Muscle of back (tissue), 13 donors: Measurements from ENCODE around the gene CPO. TPM values are rescaled to one million over a fixed set of nuclear protein-coding genes. Genes with fewer than 3 reads are reported as not detected.
A peak's percentile ranks its signal among the peaks of the same experiment; 100 is the strongest.
"Not testable (repeated sequence)": the region's sequence is repeated elsewhere in the genome, so short reads cannot be mapped to it uniquely, and the experiment has no call there.

Source experiments
- DNase-seq, 3 donors: peaks; one replicate each; pipeline versions ENCODE4 v3.0.0 to v3.0.0-alpha.2; 2013
- long read RNA-seq, 9 donors: transcript quantifications; one replicate each; lab custom pipeline, GENCODE V29; 2026
- polyA plus RNA-seq, 10 donors: library from polyadenylated mRNA; unstranded; fragments of 120-200 nt; gene quantifications; one replicate each; pipeline ENCODE4 v1.2.1, GENCODE V29; 2013; ENCODE audit not compliant: insufficient read length in 10 of 10

CPO gene, protein sequence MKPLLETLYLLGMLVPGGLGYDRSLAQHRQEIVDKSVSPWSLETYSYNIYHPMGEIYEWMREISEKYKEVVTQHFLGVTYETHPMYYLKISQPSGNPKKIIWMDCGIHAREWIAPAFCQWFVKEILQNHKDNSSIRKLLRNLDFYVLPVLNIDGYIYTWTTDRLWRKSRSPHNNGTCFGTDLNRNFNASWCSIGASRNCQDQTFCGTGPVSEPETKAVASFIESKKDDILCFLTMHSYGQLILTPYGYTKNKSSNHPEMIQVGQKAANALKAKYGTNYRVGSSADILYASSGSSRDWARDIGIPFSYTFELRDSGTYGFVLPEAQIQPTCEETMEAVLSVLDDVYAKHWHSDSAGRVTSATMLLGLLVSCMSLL
- polyA plus RNA-seq = under 1 TPM in 9 of 10 donors, not detected in 1; 0.16 to 0.42 (median 0.26) TPM
- long read RNA-seq, donor 1 = 0 reads
- long read RNA-seq, donor 2 = 0 reads
- long read RNA-seq, donor 3 = 0 reads
- long read RNA-seq, donor 4 = 0 reads
- long read RNA-seq, donor 5 = 0 reads
- long read RNA-seq, donor 6 = 0 reads
- long read RNA-seq, donor 7 = 0 reads
- long read RNA-seq, donor 8 = 0 reads
- long read RNA-seq, donor 9 = 0 reads

DNA sequence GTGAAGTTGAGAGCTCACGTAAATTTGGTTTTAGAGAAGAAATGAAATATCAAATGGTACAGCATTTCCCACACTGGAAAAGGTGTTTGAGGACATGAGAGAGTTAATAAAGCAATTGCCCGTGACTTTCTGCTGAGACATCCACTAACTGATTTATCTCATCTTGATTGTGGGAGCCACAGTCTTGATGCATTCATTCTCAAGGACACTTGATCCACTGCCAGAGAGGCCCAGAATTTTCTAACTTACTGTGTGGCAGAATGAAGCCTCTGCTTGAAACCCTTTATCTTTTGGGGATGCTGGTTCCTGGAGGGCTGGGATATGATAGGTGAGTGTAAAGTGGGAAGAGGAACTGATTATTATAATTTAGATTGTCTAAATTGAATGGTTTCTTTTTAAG lies at the start of gene CPO:
Gene CPO (plus strand): TSS at position 179 of the 400 bp plus-strand sequence. CDS start 82 bp downstream, at position 261.
- DNase-seq = no peak

DNA sequence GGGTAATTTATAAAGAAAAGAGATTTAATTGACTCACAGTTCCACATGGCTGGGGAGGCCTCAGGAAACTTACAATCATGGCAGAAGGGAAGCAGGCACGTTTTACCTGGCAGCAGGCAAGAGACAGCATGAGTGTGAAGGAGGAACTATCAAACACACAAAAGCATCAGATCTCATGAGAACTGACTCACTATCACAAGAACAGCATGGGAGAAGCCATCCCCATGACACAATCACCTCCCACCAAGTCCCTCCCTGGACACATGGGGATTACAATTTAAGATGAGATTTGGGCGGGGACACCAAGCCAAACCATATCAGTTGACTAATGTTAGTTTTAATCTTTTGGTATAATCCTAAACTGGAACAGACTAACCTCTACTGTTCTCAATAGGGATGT lies 49.1 kb upstream of the CPO start:
- no peak for DNase-seq

DNA sequence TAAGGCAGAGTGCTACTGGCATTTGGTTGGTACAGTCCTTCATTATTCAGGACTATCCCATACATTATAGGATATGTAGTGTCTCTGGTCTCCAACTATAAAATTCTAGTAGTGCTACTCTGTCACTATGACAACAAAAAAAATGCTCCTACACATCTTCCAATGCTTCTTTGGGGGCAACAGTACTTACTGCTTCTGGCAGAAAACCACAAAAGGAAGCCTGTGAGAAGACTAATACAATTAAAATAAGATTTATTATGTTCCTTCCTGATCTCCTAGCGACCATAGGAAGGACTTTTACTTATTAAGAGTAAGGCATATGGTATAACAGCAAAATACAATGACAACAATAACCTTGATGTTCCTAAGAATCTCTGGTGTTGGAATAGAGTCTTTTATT lies 48.4 kb upstream of the CPO start:
- DNase-seq = no peak

DNA sequence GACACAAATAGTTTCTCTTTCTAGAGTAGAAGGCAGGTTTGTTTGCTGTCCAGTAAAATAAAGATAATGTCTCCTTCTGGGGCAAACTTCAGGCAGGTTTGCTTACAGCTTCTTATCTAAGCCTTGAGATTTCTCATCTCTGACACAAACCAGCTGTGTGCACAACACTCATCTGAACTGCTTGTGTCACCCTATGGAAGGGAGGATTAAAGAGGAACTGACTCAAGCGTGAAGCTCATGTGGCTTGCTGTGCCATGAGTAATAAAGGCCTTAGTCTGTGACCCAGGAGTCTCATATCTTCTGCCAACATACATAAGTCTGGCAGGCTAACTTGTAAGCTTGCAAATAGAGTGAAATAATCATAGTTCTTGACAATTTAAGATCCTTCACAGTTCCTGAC lies 24.2 kb upstream of the CPO start:
- DNase-seq = peak in 2 of 3 donors; percentile 12 to 68

DNA sequence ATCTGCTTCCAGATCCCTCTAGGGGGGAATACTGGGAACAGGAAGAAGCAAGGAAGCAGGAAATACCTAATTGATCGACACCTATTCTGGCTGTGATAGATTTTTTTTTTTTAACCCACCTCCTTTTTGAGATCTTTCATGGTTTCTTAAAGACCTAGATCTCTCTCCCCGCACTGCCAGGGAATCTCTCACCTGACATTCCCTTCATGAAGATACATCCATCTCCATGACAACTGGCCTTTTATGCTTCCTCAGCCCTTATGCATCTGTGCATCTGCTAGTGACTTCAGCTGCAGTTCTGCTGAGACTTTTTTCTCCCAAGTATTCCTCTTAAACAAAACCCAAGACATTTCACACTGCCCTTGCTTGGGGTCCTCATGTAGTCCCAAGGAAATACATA lies 21.1 kb upstream of the CPO start:
- no peak for DNase-seq

DNA sequence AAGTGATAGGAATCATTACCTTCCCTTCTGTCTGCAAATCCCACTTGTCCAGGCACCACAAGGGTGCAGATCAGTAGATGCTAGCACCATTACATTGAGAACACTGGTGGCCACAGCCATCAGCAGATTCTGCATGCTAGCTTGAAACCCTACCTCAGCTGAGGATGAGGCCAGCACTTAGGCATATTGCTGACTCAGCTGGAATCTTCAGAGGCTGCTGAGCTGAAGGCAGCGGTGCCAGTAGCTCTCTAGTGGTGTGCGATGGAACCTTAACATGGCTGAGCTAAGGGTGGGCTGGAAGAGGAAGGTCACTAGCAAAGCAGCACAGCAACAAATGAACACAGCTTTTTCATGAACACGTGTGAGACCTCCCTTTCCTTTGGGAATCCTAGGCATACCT lies 19.0 kb upstream of the CPO start:
- no peak for DNase-seq

DNA sequence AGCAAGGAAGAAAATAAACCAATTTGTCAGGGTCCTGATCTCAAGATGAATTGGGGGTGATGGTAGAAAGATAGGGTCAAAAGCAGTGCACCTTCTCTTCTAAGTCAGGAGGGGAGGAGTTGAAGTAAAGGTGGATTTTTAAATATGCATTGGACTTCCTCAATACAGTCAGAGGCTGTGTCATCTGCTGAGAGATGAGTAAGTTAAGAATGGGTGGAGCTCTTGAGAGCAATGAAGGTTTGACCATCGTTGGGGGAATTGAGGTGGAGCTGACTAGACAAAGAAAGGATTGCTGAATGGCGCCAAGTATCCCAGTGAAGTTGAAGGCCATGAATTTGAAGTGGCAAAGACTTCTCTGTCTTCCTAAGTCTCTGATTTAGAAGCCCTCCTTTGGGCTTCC lies 18.4 kb upstream of the CPO start:
- no peak for DNase-seq

DNA sequence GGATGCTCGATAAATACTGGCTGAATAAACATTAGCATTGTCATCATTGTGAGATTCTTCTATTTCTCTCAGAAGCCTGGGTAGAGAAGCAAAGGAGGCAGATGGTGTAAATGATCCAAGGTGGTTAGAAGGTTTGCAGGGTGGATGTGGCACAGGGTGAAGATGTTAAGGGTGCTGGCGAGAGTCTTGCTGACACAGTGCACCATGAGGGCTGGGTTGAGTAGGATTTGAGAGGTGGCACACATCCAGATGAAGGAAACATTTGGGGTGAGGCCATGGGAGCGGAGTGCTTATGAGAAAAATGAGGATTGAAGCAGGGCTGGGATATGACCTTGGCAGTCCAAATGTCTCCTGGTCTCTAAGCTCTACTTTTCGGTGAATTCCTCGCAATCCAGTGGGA lies 17.8 kb upstream of the CPO start:
- peak in 2 of 3 donors; percentile 30 to 51 for DNase-seq

DNA sequence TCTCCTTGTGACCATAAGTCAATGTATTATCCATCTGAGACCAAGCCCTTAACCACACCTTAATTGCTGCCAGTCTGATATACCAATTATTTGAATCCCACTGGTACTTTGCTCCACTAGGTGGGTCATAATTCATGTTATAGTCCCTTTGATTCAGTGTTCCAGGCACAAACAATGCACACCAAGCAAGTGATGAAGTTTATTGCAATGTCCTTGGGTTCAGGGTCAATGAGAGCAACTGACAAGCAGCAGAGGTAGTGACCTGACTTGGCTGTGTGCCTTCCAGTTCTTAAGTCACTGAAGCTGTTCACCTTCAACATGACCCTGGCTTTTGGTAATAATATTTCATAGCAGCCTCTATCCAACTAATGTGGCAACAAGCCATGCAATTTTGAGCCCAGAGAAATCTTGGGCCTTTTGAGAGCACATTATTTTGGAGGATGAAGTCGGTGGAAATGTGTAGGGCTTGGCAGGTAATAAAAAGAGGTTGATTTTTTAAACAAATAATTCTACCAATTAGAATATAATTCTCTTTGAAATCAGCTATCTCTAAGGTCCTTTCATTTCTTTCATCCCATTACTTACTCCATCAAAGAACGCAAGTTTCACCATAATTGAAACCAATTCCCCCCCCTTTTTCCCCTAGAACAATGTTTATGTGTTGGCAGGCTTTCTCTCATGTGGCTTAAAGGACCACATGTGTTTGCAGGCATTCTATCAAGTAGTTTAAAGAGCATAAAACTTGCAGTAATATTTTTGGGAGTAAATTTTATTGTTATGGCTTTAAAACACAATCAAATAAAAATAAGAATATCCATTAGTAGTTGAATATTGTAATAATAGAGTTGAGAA lies 3.1 kb upstream of the CPO start:
- DNase-seq = peak in 2 of 3 donors; percentile 55 to 76

DNA sequence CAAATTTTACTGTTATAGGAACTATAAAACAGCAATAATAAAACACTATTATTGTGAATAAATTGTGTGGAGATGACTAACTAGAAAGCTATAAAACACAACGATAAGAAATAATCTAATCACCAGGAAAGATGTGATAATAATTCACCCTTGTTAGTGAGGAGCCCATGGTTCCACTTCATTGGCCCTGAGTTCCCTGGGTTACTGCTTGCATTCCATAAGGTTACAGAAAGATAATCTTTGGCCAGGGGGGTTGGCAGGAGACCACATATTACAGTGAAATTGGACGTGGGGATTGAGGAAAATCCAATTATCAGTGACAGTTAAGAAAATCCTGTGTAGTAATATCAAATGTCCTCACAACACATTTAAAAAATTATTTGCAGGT lies 2.5 kb upstream of the CPO start:
- peak in 2 of 3 donors; percentile 40 to 63 for DNase-seq

DNA sequence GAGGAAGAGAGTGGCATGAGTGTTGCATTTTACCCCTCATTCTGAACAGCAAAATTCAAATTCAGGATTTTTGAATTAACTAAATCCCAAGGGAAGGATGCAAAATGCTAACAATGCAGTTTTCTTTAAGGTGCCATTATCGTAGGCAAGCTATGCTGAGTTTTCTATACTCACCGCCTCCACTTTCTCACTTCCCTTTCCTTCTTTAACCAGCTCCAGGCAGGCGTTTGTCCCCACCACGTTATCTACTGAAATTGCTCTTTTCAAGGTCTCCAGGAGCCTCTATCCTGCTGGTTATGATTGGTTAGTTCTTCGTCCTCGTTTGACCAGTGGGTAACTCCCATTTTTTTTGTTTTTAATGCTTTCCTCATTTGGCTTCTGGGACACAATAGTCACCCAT lies 1.8 kb upstream of the CPO start:
- no peak for DNase-seq

DNA sequence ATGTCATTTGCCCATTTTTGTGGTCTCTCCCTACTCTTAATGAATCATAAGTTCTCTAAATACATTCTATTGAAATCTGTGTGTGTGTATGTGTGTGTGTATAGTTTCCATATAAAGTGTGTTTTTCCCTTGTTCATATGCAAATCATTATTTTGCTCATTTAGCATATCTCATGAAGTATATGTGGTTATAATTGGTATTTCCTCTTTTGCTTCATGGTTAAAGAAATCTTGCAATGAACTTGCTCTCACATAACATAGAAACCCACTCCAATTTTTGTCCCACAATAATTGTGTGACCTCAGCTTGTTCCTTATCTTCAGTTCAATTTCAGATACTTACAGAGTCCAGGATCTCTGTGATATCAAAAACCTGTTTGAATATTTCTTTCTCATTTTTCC lies 1.2 kb downstream of the CPO start:
- DNase-seq = no peak

DNA sequence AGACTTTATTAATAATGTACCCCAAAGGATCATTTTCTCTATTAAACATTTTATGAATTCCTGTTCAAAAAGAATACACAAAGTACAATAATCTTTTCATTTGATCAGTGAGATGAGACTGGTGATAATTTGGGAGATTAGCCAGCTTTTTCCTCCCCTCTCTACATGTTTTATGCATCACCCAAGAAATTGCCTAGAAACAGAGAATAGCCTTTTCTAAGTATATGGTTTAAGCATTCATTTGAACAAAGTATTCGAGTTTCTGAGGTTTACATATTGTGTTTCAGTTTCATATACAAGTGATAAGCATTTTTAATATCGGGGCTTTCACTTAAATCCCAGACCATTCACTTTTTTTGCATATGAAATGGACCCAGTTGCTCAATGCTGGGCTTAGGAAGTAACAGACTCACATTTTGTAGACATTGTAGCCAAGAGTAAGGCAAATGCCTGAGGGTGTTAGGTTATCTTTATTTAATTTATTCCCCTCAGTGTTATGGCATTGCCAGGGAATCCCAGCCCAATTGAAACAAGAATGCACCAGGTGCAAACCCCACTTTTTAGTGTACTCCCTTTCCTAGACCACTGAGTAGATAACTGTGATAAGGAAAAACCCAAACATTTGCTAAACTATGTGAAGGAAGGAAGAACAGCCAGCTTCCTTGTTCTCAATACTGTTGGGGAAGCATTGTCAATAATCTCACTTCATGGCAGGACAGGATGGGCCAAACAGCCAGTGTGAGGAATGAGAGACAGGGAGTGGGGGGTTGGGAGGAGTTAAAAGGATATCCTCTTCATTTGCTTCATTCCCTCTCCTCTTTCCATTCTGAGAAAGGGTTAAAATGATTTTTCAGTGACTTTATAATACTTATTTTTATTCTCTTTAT lies 3.5 kb downstream of the CPO start:
- no peak for DNase-seq

DNA sequence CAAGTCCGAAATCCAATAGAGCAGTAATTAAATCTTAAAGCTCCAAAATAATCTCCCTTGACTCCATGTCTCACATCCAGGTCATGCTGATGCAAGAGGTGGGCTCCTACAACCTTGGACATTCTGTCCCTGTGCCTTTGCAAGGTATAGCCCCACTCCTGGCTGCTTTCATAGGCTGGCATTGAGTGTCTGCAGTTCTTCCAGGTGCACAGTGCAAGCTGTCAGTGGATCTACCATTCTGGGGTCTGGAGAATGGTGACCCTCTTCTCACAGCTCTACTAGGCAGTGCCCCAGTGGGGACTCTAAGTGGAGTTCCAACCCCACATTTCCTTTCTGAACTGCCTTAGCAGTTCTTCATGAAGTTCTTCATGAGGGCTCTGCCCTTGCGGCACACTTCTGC lies 14.1 kb downstream of the CPO start:
- not testable (repeated sequence) for DNase-seq

DNA sequence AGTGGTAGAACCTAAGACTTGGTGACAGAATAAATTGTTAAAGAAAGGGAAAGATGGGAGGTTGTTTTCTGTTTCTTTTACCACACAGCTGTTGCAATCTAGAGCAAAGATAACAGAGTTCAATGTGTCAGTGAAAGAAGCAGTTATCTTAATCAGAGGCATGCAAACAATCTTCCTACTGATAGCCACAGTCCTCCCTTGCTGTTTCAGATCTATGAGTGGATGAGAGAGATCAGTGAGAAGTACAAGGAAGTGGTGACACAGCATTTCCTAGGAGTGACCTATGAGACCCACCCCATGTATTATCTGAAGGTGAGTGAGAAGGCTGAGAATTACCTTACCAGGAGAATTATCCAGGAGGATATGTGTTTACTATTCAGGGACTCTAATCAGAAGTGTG lies 15.9 kb downstream of the CPO start:
- DNase-seq = no peak

DNA sequence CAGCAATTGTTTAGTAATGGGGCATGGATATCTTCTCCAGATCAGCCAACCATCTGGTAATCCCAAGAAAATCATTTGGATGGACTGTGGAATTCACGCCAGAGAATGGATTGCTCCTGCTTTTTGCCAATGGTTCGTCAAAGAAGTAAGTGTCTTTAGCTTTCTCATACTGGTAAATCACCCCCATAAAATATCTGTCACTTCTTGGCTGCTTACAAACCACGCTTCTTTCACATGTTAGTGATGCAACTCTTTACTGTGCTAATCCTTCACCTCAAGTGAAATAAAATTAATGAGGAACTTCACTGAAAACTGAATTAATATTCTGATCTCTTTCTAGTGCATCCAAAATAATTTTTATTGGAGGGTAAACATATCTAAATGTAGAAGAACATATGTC lies 18.9 kb downstream of the CPO start:
- DNase-seq = no peak

DNA sequence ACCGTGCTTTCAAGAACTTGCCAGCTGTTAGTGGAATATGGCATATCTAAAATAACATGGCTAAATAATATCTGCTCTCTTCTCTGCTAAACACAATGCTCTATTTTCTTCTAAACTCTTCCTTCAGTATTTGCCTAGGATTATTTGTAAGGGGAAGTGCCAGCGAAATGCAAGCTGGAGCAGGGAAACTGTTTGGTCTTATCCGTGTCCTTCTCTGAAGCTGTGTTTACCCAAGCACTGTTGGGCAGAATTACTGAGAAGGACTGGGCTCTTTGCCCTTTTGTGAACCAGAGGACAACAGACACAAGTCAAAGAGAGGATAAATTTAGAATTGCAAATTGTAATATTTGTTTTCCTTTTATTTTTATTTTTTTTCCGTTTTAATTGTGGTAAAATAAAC lies 23.6 kb downstream of the CPO start:
- DNase-seq = no peak

DNA sequence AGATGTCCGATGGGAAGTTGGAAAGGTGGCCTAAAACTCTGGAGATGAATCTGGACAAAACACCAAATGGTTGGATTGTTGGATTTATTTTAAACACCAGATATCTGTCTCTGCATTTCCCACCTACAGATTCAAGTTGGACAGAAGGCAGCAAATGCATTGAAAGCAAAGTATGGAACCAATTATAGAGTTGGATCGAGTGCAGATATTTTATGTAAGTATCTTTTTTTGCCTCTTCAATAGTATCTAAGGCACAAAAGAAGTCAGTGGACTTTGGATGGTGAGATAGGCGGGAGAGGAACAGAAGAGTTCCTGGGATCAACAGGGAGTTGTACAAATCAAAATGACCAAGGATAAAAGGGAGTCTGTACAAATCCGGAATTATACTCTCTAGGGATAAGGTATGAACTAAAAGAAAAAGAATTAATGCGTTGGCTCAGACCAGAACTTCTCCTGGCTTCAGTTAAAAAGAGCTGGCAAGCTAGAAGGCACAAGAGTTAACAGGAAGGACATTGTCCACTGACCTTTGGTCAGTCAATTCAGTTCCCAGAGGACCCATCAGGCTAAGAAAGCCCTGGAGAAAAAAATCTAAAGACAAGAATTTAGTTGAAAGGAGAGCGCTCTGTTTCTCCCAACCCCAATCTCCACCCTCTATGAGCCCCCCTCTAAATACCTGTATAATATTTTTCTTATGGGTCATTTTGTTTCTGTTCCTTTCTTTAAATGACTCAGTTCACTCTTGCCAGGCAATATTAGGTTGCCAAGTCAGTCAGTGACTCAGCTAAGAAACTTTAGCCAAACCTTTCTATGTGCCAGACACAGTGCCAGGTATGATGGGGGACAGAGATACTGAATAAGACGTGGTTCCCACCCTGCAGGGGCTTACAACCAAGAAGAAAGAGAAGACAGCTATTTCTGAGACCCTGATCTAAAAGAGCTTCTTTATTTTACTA lies 29.1 kb downstream of the CPO start:
- DNase-seq = peak in 2 of 3 donors; percentile 64 to 86

DNA sequence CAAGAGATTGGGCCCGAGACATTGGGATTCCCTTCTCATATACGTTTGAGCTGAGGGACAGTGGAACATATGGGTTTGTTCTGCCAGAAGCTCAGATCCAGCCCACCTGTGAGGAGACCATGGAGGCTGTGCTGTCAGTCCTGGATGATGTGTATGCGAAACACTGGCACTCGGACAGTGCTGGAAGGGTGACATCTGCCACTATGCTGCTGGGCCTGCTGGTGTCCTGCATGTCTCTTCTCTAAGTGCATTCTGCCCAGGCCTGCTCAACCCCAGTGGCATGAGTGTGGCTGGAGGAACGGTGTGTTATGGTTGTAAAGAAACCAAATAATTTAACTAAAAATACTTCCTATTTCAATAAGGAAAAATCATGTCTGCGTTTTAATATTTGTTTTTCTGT lies 29.9 kb downstream of the CPO start:
- DNase-seq = no peak

DNA sequence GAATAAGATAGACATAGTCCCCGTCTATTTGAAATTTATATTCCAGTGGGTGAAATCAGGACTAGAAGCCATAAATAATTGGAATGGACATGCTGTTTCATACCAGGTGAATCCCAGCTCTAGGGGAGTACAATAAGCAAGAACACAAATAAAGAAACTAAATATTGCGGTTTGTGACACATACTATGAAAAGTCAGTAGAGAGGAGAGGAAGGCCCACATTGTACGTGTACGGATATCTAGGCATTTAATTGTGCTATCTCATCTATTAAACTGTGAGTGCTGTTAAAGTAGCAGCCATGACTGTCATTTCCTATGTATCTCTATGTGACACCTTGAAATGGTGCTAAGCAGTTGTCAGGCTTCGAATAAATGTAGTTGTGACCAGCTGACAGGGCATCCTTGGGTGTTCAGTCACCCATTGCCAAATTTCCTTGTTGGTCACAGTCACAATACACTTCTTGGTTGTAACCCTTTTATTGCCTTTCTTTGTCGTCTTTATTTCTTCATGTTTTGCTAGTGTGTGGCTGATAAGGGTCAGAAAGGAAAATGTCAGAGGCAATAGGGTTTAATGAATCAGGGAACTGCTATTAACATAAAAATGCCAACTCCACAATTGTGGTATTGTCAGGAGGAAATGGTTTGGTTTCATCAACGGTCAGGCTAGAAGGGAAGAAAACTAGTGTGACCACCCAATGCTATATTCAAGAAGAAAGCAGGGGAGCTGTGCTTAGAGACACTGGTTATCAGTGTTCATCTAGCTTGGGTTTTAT lies 31.5 kb downstream of the CPO start:
- DNase-seq = no peak
